Ureter (tissue), 1 donor: ENCODE results near the gene GAL. TPM values are rescaled to one million over a fixed set of nuclear protein-coding genes. Genes with fewer than 3 reads are reported as not detected.
"Not testable (repeated sequence)": the region's sequence is repeated elsewhere in the genome, so short reads cannot be mapped to it uniquely, and the experiment has no call there.

Experiments used
- DNase-seq: peaks from one replicate; pipeline ENCODE4 v3.0.0-alpha.2; 2020; ENCODE audit warnings: low spot score
- total RNA-seq: library from RNA; stranded (reverse); gene quantifications from one replicate; pipeline ENCODE4 v1.2.4, GENCODE V29; 2023
- donor health status: DM: yes; HTN: yes; CAD: no.

Gene GAL
- 0.65 TPM for total RNA-seq

DNA sequence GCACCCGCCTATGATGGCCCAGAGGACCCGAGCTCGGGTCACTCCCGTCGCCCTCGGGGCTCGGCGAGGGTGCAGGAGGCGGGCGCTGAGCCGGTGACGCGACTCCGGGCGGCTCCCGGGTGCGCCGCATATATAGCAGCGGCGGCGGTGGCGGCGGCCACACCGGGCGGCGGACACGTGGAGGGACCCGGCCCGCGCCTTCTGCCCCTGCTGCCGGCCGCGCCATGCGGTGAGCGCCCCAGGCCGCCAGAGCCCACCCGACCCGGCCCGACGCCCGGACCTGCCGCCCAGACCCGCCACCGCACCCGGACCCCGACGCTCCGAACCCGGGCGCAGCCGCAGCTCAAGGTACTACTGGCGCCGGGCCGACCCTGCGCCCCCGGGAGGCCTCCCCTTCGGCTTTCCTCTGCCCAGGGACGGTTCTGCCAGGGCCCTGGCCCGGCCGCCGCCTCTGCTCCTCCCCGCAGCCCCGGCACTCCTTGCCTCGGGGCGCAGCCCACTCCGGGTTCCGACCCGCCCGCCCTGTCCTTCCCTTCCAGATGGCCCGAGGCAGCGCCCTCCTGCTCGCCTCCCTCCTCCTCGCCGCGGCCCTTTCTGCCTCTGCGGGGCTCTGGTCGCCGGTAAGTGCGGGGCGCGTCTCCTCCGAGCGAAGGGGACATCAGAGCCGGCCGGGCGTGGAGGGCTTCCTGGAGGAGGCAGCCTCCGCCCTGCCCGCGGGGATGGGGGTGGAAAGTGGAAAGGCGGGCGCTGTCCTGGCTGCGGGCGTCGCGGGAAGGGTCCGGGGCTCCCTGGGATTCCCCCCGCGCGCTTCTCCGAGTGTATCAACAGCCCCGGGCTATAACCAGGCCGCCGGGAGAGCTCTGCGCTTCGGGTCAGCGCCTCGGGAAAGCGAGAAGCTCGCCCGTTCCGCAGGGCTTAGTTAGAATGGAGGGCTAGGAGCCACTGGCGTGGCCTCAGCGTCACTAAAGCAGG lies at the start of gene GAL:
TSS of gene GAL (plus strand) at position 160 of the 972 bp plus-strand sequence. CDS start at position 540, 380 bp downstream.
- DNase-seq = no peak

DNA sequence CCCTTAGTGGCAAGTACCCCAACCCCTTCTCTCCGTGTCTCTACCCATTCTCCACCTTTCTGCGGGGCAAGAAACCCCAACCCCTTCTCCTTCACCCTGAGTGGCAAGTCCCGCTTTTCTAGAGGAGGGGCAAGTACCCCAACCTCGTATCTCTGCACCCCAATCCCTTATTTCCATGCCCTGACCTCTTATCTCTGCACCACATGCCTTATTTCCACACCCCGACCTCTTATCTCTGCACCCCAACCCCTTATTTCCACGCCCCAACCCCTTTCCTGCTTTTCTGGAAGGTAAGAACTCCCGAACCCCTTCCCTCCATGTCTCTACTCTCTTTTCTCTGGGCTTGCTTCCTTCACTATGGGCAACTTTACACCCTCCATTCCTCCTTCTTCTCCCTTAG lies 49.7 kb upstream of the GAL start:
- DNase-seq = not testable (repeated sequence)

GRCh38 chr11:68635172-68635571 lies 49.2 kb upstream of the GAL start:
- DNase-seq = not testable (repeated sequence)

DNA sequence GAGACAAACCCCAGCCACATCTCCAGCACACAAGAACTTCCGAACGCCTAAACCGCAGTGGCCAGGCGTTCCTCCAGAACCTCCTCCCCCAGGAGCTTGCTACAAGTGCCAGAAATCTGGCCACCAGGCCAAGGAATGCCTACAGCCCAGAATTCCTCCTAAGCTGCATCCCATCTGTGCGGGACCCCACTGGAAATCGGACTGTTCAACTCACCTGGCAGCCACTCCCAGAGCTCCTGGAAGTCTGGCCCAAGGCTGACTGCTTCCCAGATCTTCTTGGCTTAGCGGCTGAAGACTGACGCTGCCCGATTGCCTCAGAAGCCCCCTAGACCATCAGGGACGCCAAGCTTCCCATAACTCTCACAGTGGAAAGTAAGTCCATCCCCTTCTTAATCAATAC lies 48.5 kb upstream of the GAL start:
- DNase-seq = not testable (repeated sequence)

DNA sequence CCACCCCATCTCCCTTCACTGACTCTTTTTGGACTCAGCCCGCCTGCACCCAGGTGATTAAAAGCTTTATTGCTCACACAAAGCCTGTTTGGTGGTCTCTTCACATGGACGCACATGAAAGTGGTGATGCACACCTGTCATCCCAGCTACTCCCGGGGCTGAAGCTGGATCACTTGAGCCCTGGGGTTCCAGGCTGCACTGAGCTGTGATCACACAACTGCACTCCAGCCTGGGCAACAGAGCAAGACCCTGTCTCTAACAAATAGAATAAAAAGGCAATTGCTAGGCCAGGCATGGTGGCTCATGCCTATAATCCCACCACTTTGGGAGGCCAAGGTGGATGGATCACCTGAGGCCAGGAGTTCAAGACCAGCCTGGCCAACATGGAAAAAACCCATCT lies 45.0 kb upstream of the GAL start:
- not testable (repeated sequence) for DNase-seq

DNA sequence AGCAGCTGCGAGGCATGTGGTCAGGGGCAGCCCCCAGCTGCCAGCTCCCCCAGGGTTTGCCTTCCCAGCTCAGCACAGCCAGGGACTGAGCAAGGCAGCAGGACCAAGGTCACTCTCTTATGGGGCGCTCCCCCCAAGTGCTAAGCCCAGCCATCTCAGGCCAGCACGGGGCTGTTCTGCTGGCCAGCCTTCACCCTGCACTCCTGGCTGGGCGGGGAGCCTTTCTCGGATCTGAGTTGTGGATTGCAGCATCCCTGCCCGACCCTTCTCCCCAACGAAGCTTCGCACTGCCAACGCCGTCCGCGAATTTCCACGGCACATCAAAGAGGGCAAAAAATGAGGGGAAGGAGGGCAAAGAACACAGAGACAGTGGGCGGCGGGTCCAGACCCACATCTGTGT lies 42.5 kb upstream of the GAL start:
- no peak for DNase-seq

DNA sequence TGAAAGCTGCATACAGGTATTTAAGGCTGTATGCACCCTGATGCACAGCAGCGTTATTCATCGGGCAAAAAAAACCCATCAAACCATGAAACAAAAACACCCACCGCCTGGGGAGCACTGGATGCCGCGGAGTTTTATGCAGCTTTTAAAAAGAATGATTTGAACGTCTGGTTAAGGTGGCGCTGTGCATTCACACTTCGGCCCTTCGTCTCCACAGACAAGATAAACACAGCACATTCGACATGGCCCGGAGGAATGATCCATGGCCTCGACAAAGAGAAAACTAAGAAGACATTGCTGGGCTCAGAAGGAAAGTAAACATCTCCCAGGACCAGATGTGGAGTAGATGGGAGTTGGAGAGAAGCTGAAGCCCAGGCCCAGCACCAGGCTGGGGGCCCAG lies 40.8 kb upstream of the GAL start:
- no peak for DNase-seq

GRCh38 chr11:68646832-68647231 lies 37.5 kb upstream of the GAL start:
- DNase-seq = no peak

DNA sequence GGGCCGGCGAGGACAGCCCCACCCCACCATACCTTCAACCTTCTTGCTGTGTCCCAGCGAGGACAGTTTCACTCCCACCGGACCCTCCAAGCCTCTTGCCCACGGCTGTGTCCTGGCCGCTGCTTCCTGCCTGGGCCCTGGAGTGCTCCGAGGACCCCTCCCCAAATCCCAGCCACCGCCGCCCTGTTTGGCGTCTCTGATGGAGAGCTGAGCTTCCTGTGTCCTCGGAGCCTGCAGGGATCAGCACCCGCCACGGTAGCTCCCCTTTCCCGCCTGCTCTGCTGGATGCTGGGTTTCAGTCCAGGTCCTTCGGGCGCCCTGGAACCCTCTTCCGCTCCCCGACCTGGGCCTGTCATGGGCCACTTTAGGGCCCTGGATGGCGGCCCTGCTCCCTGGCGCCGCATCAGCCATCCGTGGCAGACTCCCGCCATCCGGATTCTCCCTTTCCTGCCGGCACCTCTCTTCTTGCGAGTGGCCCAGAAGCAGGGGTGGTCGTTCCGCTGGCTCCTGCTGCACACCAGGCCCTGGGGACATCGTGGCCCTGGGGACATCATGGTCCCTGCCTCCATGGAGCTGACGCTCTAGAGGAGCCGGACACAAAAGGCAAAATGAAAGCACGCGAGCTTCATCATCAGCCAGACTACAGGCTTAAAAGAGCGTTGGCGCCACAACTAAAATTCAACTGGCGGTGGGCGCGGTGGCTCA lies 34.3 kb upstream of the GAL start:
- DNase-seq = no peak

GRCh38 chr11:68650801-68651200 lies 33.5 kb upstream of the GAL start:
- no peak for DNase-seq

DNA sequence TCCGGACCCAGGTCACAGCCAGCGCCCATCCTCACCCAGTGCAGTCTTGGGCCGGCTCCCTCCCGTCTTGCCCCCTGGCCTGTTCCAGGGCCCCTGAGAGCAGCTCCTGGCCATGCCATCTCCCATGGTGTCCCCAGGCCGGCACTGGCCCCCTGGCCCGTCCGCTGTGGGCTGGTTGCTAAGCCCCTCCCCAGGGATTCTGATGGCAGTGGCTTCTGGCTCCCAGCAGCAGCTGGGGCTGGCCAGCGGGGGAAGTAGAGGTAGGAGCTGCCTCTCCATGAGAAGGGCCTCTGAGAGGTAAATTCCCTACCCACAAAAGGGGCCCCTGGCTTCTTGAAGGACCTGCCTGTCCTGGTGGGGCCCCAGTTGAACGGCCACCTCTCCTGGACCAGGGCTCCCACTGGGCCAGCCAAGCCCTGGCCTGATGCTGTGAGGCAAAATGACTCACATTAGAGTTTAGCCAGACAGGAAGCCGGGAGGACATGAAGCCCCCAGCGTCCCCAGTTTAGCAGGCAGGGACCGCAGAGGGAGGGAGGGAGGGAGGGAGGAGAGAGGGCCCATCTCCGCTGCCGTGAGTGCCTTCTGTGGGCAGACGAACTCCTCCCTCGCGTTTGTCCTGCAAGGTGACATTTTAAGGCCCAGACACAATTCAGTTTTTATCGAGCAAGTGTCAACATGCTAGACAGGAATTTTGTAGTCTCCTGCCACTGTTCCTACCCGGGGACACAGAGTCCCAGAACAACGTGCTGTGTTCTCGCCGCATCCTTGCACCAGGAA lies 32.9 kb upstream of the GAL start:
- no peak for DNase-seq

GRCh38 chr11:68651985-68652682 lies 32.2 kb upstream of the GAL start:
- DNase-seq = no peak

DNA sequence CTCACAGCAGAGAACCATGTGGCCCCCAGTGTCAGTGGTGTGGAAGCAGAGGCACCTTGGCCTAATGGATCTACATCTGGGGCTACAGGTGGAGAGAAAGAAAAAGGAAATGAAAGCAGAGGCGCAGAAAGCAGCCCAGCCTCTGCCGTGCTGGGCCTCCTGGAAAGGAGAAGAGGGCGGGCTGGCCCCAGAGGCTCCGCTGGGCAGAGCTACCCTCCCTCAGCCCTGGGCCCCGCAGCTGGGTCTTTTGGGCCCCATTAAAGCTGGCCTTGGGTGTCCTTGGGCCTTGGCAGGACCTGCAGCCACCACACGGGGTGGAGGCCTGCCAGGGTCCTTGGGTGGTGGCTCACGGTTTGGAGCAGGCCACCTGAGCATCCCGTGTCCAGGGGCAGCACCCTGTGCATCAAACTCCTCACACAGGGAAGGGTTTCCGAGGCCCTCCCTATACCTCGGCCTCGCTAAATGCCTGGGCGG lies 31.6 kb upstream of the GAL start:
- no peak for DNase-seq

GRCh38 chr11:68653486-68654430 lies 30.6 kb upstream of the GAL start:
- DNase-seq = no peak

DNA sequence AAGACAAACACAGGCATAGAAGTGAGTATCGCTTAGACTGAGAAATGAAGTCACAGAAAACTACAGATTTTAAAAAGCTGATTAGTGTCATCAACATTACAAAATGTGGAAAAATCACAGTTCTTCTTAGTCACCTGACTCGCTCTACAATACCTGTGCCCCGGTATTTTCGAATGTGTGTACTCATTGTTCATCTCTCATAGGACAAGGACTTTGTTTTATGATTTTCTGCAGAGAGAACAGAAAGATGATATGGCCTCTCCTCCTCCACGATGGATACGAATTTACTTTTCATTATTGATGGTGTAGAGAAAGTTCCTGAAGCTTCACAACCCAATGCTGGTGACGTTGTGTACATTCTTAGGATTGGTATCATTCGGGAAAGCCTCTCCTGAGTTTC lies 29.4 kb upstream of the GAL start:
- DNase-seq = no peak

GRCh38 chr11:68655406-68655805 lies 28.9 kb upstream of the GAL start:
- no peak for DNase-seq

- DNase-seq = no peak
Observed at GRCh38 chr11:68655806-68656205, 28.5 kb upstream of the GAL start.

DNA sequence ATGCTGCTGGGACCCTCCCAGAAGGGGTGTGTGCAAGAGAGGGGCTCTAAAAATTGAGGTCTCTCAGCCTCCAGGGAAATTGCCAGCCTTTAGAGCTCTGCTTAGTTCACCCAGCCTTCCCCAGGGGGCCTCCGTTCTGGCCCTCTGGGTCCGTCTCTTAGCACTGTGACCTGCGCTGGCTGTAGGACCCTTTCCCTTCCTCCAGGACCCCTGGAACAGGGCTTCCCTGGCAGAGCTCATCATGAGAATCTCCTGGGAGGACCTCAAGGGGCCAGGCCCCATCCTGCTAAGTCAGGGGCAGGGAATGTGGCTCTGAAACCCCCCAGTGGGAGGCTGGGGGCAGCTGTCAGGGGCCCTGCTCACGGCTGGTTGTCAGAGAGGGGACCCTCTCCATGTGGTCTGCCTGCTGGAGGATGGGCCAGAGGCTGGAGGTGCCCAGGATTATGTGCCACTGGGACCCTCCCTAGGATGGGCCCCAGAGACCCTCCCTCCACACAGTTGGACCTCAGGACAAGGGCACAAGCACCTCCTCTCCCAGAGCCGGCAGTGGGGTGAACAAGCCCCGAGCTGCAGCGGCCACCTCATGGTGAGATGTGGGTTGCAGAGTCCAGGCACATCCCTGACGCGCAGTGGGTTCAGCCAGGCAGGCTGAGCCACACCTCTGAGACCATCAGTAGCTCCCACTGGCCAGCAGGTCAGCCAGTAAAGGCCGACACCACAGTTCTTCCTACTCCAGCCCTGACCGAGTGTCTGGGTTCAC lies 27.1 kb upstream of the GAL start:
- DNase-seq = no peak

GRCh38 chr11:68658097-68658496 lies 26.2 kb upstream of the GAL start:
- no peak for DNase-seq
